ENCODE results near the gene MYO9B.

GRCh38 chr19:17092696-17093095 lies 17.1 kb downstream of the MYO9B start:
- TF ChIP-seq EZH2 (IDR thresholded peaks at IDR 0.05) (no peak), CTCF (IDR thresholded peaks at IDR 0.05 in 2 of 3, conservative IDR thresholded peaks at IDR 0.05 in 1 of 3; ENCODE audit: borderline replicate concordance in 1 of 3, insufficient read depth in 1 of 3, low read depth in 2 of 3, low read length in 2 of 3) (no peak), EZH2phosphoT487 (IDR thresholded peaks at IDR 0.05; ENCODE audit: borderline replicate concordance) (no peak), JUND (IDR thresholded peaks at IDR 0.05) (no peak)

Data from HCT116 (cell line).